Left hindlimb (tissue), 1 donor: Measurements from ENCODE around the gene PI4KA.
"Not testable (repeated sequence)": the region's sequence is repeated elsewhere in the genome, so short reads cannot be mapped to it uniquely, and the experiment has no call there.

Source experiments
- DNase-seq: peaks from one replicate; pipeline ENCODE4 v3.0.0-alpha.2; 2018

Gene PI4KA

GRCh38 chr22:20663137-20663828 is 195.3 kb downstream of the PI4KA start:
- DNase-seq = no peak

- not testable (repeated sequence) for DNase-seq
Measured at GRCh38 chr22:20662524-20663036, 196.0 kb downstream of the PI4KA start.

- no peak for DNase-seq
Measured at GRCh38 chr22:20661473-20661872, 197.1 kb downstream of the PI4KA start.

GRCh38 chr22:20660441-20661054 is 198.1 kb downstream of the PI4KA start:
- no peak for DNase-seq

- no peak for DNase-seq
Measured at GRCh38 chr22:20659920-20660319, 198.7 kb downstream of the PI4KA start.

- DNase-seq = no peak
Measured at GRCh38 chr22:20659258-20659657, 199.4 kb downstream of the PI4KA start.

- DNase-seq = no peak
Measured at GRCh38 chr22:20658433-20659222, 200.0 kb downstream of the PI4KA start.

GRCh38 chr22:20657963-20658362 is 200.6 kb downstream of the PI4KA start:
- no peak for DNase-seq
